ENCODE results near the gene ATG7.
"Not testable (repeated sequence)": the region's sequence is repeated elsewhere in the genome, so short reads cannot be mapped to it uniquely, and the experiment has no call there.

DNA sequence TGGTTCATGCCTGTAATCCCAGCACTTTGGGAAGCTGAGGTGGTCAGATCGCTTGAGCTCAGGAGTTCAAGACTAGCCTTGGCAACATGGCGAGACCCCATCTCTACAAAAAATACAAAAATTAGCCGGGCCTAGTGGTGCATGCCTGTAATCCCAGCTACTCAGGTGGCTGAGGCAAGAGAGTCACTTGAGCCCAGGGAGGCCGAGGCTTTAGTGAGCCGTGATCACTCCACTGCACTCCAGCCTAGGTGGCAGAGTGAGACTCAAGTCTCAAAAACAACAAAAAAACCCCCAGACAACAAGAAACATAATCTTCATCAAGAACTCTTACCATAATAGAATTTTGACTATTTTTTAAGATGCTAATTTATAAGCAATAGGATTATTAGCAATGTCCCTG is 253.9 kb downstream of the ATG7 start:
- not testable (repeated sequence) for TF ChIP-seq ZNF274 (IDR thresholded peaks at IDR 0.05; ENCODE audit: low read depth, low read length); YY1 (IDR thresholded peaks at IDR 0.05; ENCODE audit: insufficient read depth, insufficient read length); SUZ12 (IDR thresholded peaks at IDR 0.05; ENCODE audit: extremely low read depth, insufficient read depth, insufficient read length)
